ENCODE measurements around the gene ADGRV1. TPM values are rescaled to one million over a fixed set of nuclear protein-coding genes. Genes with fewer than 3 reads are reported as not detected.

ADGRV1 gene
- total RNA-seq, 4 donors from 2014 or later = not detected

DNA sequence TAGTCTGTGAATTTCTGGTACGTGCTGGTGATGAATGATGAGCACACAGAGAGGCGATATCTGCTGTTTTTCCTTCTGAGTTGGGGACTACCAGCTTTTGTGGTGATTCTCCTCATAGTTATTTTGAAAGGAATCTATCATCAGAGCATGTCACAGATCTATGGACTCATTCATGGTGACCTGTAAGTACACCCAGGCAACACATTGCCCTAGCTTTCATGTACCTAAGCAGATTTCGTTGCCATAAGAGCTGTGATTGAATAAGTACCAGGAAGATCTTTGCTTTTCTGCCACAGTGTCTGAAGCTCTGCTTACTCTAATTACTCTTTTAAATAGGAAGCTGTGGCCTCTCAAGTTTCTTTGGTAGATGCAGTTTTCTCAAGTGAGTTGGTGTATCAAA, 426.7 kb downstream of the ADGRV1 start:
- TF ChIP-seq, protein P1, sequence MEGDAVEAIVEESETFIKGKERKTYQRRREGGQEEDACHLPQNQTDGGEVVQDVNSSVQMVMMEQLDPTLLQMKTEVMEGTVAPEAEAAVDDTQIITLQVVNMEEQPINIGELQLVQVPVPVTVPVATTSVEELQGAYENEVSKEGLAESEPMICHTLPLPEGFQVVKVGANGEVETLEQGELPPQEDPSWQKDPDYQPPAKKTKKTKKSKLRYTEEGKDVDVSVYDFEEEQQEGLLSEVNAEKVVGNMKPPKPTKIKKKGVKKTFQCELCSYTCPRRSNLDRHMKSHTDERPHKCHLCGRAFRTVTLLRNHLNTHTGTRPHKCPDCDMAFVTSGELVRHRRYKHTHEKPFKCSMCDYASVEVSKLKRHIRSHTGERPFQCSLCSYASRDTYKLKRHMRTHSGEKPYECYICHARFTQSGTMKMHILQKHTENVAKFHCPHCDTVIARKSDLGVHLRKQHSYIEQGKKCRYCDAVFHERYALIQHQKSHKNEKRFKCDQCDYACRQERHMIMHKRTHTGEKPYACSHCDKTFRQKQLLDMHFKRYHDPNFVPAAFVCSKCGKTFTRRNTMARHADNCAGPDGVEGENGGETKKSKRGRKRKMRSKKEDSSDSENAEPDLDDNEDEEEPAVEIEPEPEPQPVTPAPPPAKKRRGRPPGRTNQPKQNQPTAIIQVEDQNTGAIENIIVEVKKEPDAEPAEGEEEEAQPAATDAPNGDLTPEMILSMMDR (IDR thresholded peaks at IDR 0.05; ENCODE audit: low read depth) = no peak

DNA sequence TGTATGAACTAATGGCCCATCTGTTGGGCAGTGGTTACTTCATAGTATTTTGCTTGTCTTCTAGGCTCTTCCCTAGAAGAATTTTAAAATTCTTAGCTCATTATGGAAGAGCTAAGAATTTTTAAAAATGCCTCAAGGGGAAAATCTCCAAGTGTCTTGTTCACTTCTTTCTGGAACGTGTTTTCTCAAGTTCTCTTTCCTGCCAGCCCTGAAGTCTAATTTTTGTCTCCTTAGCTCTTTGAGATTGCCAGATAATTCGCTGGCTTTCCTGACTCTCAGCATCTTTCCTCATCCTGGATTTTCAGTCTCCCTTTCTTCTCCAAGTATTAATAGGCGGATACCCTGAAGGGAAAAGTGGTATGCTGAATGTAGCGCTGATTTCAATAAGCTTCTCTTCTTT, 429.1 kb downstream of the ADGRV1 start:
- TF ChIP-seq, protein P1 (IDR thresholded peaks at IDR 0.05; ENCODE audit: low read depth) = no peak

DNA sequence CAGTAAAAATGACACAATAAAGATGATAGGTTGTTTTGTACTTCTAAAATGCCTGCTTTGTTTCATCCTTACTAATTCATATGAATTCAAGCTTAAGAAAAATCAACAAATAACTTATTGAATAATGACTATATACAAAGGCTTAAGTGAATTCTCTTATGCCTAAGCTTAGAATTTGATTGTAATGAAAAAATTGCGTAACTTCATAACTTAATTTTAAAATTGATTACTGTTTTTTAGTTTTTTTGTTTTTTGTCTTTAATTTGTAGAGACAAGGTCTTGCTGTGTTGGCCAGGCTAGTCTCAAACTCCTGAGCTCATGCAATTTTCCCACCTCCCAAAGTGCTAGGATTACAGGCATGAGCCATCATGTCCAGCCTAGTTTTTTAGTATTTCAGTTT, 432.6 kb downstream of the ADGRV1 start:
- TF ChIP-seq, protein P1 (IDR thresholded peaks at IDR 0.05; ENCODE audit: low read depth) = no peak

DNA sequence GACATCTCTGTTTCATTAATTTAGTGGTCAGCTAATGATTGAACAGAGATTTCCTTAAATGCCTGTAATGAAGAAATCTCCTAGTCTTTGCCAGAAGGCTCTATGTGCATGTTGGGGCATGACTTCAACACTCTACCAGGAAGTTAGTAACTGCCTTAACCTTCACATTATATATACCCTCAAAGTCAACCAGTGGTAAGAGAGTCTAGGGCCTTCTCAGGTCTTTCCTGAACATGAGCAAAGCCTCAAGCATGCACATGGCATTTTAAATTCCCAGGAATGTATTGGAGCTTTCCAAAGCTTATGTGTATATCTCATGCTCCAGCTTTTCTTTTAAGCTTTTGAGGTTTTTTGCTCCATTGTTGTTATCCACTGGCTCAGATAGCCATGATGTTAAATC, 436.2 kb downstream of the ADGRV1 start:
- TF ChIP-seq, protein P1 (IDR thresholded peaks at IDR 0.05; ENCODE audit: low read depth) = no peak

DNA sequence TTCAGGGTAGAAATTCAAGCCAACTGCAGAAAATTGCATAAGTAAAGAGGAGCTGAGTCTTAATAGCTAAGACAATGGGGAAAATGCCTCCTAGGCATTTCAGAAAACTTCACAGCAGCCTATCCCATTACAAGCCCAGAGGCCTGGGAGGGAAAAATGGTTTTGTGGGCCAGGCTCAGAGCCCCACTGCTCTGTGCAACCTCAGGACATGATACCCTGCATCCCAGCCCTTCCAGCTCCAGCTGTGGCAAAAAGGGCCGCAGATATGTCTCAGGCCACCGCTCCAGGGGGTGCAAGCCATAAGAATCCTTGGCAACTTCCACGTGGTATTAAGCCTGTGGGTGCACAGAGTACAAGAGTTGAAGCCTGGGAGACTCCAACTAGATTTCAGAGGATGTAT, 437.5 kb downstream of the ADGRV1 start:
- TF ChIP-seq, protein P1 (IDR thresholded peaks at IDR 0.05; ENCODE audit: low read depth) = no peak

DNA sequence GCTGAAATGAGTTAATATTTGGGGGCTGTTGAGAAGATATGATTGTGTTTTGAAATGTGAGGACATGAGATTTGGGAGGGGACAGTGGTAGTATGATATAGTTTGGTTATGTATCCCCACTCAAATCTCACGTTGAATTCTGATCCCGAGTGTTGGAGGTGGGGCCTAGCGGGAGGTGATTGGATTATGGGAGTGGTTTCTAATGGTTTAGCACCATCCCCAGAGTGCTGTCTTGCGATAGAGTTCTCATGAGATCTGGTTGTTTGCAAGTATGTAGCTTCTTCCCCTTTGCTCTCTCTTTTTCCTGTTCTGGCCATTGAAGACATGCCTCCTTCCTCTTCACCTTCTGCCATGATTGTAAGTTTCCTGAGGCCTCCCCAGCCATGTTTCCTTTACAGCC, 438.5 kb downstream of the ADGRV1 start:
- TF ChIP-seq, protein P1 (IDR thresholded peaks at IDR 0.05; ENCODE audit: low read depth) = no peak

DNA sequence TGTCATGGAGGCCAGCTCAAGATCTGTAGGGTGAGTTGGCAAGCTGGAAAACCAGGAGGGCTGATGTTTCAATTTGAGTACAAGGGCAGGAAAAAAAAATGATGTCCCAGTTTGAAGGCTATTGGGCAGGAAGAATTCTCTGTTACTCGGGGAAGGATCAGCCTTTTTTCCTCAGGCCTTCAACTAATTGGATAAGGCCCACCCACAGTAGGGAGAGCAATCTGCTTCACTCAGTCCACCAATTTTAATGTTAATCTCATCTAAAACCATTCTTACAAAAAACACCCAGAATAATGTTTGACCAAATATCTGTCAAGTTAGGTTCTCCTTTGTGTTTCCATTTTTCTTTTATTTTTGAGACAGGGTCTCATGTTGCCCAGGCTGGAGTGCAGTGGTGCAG, 442.1 kb downstream of the ADGRV1 start:
- TF ChIP-seq, protein P1 (IDR thresholded peaks at IDR 0.05; ENCODE audit: low read depth) = no peak
